HCT116 (cell line): Measurements from ENCODE around the gene SERPINI1. TPM values are rescaled to one million over a fixed set of nuclear protein-coding genes. Genes with fewer than 3 reads are reported as not detected.

Source experiments
- ATAC-seq: fragments of 200-7000 bp; cut with Tn5 transposase; 2 replicates; pipeline ENCODE4 v1.9.1; 2020; ENCODE audit warnings: mild to moderate bottlenecking, moderate library complexity
- BruUV-seq: library from RNA; stranded (reverse); fragments of 400-500 nt; replicated peaks from 2 replicates; lab custom pipeline; 2021; lab: Mats Ljungman, UMichigan
- CTCF ChIA-PET: fragments of 300-600 bp; sonication (Branson Sonifier 250); formaldehyde crosslinking; loops from one replicate; lab custom pipeline; 2021; ENCODE audit warnings: antibody characterized with exemption; lab: Charles Lee
- POLR2A ChIA-PET: fragments of 300-600, 350-600 bp; sonication (Branson Sonifier 250); formaldehyde crosslinking; loops from one replicate; lab custom pipeline; 2021; ENCODE audit warnings: antibody characterized with exemption; lab: Charles Lee
- RAD21 ChIA-PET, 2 experiments: fragments of 300-600 bp; sonication (Branson Sonifier 250); formaldehyde crosslinking; loops; one replicate each; lab custom pipeline; 2023; ENCODE audit warnings: low total read pairs in 2 of 2; ENCODE audit not compliant: uncharacterized antibody in 2 of 2, unreplicated experiment in 2 of 2, low non-redundant PET in 1 of 2; lab: Charles Lee
- DNase-seq: peaks from one replicate; pipeline ENCODE4 v3.0.0-alpha.2; 2010; ENCODE audit warnings: low read depth, low spot score
- H2AFZ ChIP-seq: fragments of 200-600 bp; shearing (Covaris generic), sonication (generic); 2 replicates; pipeline ENCODE4 v1.6.1; 2017; ENCODE audit warnings: low read depth, mixed run types, mixed read lengths, antibody characterized with exemption, low read length; ENCODE audit not compliant: poor library complexity, severe bottlenecking
- H3K27ac ChIP-seq: 2 replicates; pipeline ENCODE4 v1.5.1; 2012; ENCODE audit warnings: low read depth, low read length
- H3K27me3 ChIP-seq: fragments of 200-600 bp; sonication (generic); 2 replicates; pipeline ENCODE4 v1.6.1; 2016; ENCODE audit warnings: mixed run types, low read length, mixed read lengths; ENCODE audit not compliant: insufficient read depth
- H3K36me3 ChIP-seq, 2 experiments: fragments of 200-500 bp in 1 of 2; fragments of 200-600 bp in 1 of 2; sonication (Bioruptor generic) in 1 of 2; sonication (generic) in 1 of 2; 2 replicates each; pipeline versions ENCODE4 v1.5.1 to v1.6.1; 2014 to 2016; ENCODE audit warnings: low read length in 2 of 2, inconsistent platforms in 1 of 2, mixed read lengths in 1 of 2, mixed run types in 1 of 2; ENCODE audit not compliant: insufficient read depth in 2 of 2, control insufficient read depth in 1 of 2
- H3K4me1 ChIP-seq, 2 experiments: fragments of 200-600 bp in 1 of 2; sonication (generic) in 1 of 2; 2 replicates each; pipeline versions ENCODE4 v1.5.1 to v1.6.1; 2012 to 2017; ENCODE audit warnings: low read length in 2 of 2, inconsistent platforms in 1 of 2, mild to moderate bottlenecking in 1 of 2, mixed read lengths in 1 of 2, mixed run types in 1 of 2, moderate library complexity in 1 of 2; ENCODE audit not compliant: insufficient read depth in 2 of 2, control insufficient read depth in 1 of 2
- H3K4me2 ChIP-seq: fragments of 200-600 bp; sonication (generic); 2 replicates; pipeline ENCODE4 v1.6.1; 2017; ENCODE audit warnings: mixed run types, low read length, mixed read lengths
- H3K4me3 ChIP-seq, 2 experiments: fragments of 200-600 bp in 1 of 2; sonication (generic) in 1 of 2; replicated peaks in 1 of 2; 2 replicates each; pipeline ENCODE4 v1.5.1; 2011 to 2016; ENCODE audit warnings: low read length in 2 of 2, control low read depth in 1 of 2, low read depth in 1 of 2, mild to moderate bottlenecking in 1 of 2, mixed read lengths in 1 of 2, mixed run types in 1 of 2
- H3K79me2 ChIP-seq: fragments of 200-600 bp; sonication (generic); 2 replicates; pipeline ENCODE4 v1.6.1; 2017; ENCODE audit warnings: mild to moderate bottlenecking, mixed run types, low read length, moderate library complexity, mixed read lengths; ENCODE audit not compliant: insufficient read depth
- H3K9ac ChIP-seq: fragments of 200-600 bp; sonication (generic); 2 replicates; pipeline ENCODE4 v1.6.1; 2016; ENCODE audit warnings: low read length, mixed read lengths
- H3K9me2 ChIP-seq: fragments of 200-600 bp; sonication (generic), shearing (Covaris generic); 2 replicates; pipeline ENCODE4 v1.6.1; 2017; ENCODE audit warnings: mixed run types, mild to moderate bottlenecking, moderate library complexity; ENCODE audit not compliant: insufficient read depth
- H3K9me3 ChIP-seq, 2 experiments: fragments of 200-500 bp in 1 of 2; fragments of 200-600 bp in 1 of 2; sonication (Bioruptor generic) in 1 of 2; sonication (generic) in 1 of 2; 2 replicates each; pipeline ENCODE4 v1.6.1; 2014 to 2017; ENCODE audit warnings: low read length in 2 of 2, mixed read lengths in 2 of 2, inconsistent platforms in 1 of 2, low read depth in 1 of 2, mild to moderate bottlenecking in 1 of 2, mixed run types in 1 of 2, moderate library complexity in 1 of 2; ENCODE audit not compliant: control insufficient read depth in 1 of 2, insufficient read depth in 1 of 2
- H4K20me1 ChIP-seq: fragments of 200-600 bp; sonication (generic), shearing (Covaris generic); 2 replicates; pipeline ENCODE4 v1.6.1; 2017; ENCODE audit warnings: mixed run types, mild to moderate bottlenecking, moderate library complexity; ENCODE audit not compliant: insufficient read depth
- CBX3 ChIP-seq: IDR thresholded peaks from 2 replicates; pipeline ENCODE4 v1.6.1; 2012; ENCODE audit warnings: low read depth
- CEBPB ChIP-seq: IDR thresholded peaks from 2 replicates; pipeline ENCODE4 v1.6.1; 2012; ENCODE audit warnings: low read depth
- EGR1 ChIP-seq: IDR thresholded peaks from 2 replicates; pipeline ENCODE4 v1.6.1; 2012; ENCODE audit warnings: low read depth
- ELF1 ChIP-seq: IDR thresholded peaks from 2 replicates; pipeline ENCODE4 v1.6.1; 2012; ENCODE audit warnings: low read depth, borderline replicate concordance
- EZH2phosphoT487 ChIP-seq: fragments of 200-600 bp; IDR thresholded peaks from 2 replicates; pipeline ENCODE4 v1.6.1; 2018; ENCODE audit warnings: antibody characterized with exemption, borderline replicate concordance
- POLR2AphosphoS5 ChIP-seq: IDR thresholded peaks from 2 replicates; pipeline ENCODE4 v1.6.1; 2011; ENCODE audit warnings: mild to moderate bottlenecking, low read depth, low read length, moderate library complexity
- RAD21 ChIP-seq: IDR thresholded peaks from 2 replicates; pipeline ENCODE4 v1.6.1; 2012; ENCODE audit warnings: low read depth, mild to moderate bottlenecking
- SP1 ChIP-seq: IDR thresholded peaks from 2 replicates; pipeline ENCODE4 v1.6.1; 2012; ENCODE audit warnings: low read depth
- TCF7L2 ChIP-seq: IDR thresholded peaks from 2 replicates; pipeline ENCODE4 v1.7.0; 2011; ENCODE audit warnings: borderline replicate concordance, inconsistent platforms; ENCODE audit not compliant: insufficient read depth, insufficient read length; ENCODE audit errors: extremely low read depth
- ZFX ChIP-seq: fragments of 450-650 bp; IDR thresholded peaks from 2 replicates; pipeline ENCODE4 v1.6.1; 2017
- ZNF274 ChIP-seq: fragments of 200-500 bp; sonication (Bioruptor generic); IDR thresholded peaks from 2 replicates; pipeline ENCODE4 v1.6.1; 2014; ENCODE audit warnings: mild to moderate bottlenecking, low read depth, low read length, inconsistent platforms
- intact Hi-C: fragments of 100-400 bp; cut with micrococcal nuclease; formaldehyde crosslinking; loops from 2 replicates; pipeline ENCODE4 v1.10.0; 2022
- total RNA-seq: library from RNA; stranded (reverse); gene quantifications from one replicate; pipeline ENCODE4 v1.2.1, GENCODE V29; 2021; ENCODE audit not compliant: unreplicated experiment
- TF ChIP-seq, protein P1 (sequence below): IDR thresholded peaks from 2 replicates; pipeline ENCODE4 v1.6.1; 2012
- TF ChIP-seq, protein P2 (sequence below): IDR thresholded peaks from 2 replicates; pipeline ENCODE4 v1.6.1; 2012; ENCODE audit warnings: low read depth

Gene SERPINI1
- total RNA-seq, 1 experiment from 2014 or later, result 6.5 TPM

DNA sequence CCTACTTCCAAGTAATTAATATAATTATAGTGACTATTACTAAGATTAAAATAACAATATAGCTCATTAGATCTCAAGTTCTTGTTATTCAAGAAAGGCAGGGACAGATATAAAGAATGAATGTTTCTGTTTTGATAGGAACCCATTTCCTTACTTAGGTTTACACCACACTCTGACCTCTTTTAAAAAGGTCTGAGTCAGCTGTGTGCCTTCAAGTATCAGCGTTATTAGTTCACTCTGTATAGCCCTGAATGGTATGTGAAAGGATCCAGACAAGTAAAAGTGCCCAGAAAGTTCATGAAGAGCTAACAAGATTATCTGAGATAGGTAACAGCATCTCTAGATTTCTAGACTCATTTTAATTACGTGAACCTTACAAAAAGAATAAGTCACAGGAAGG is 29.7 kb upstream of the SERPINI1 start (continued):
- TF ChIP-seq RAD21 (no peak), POLR2AphosphoS5 (no peak), CEBPB (no peak), ZNF274 (no peak), TCF7L2 (no peak), EZH2phosphoT487 (no peak), ELF1 (no peak), EGR1 (no peak), ZFX (no peak), SP1 (no peak)
- TF ChIP-seq, protein P1, sequence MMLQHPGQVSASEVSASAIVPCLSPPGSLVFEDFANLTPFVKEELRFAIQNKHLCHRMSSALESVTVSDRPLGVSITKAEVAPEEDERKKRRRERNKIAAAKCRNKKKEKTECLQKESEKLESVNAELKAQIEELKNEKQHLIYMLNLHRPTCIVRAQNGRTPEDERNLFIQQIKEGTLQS, result no peak

DNA sequence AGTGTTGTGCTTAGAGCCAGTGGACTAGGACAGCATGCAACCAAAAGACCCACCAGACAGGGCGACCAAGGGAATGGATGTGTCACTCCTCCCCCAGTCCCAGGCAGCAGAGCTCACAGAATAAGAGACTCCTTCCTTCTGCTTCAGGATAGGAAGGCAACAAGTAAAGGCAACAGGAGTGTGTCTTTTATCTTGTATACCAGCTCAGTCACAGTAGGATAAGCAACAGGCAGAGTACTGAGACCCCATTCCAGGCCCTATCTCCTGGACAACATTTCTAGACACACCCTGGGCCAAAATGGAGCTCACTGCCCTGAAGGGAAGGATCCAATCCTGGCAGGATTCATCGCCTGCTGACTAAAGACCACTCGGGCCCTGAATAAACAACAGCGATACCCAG is 25.8 kb upstream of the SERPINI1 start:
- intact Hi-C loops, result no loop called here
- peaks cover 71% of the 10 kb centered on the region for H3K79me2 ChIP-seq
- H2AFZ ChIP-seq, result no peak overlapping the region
- DNase-seq (no peak), ATAC-seq (no peak)
- H3K4me3 ChIP-seq, result no peak overlapping the region
- no peaks in the 10 kb centered on the region for H3K36me3 ChIP-seq
- no peaks in the 10 kb centered on the region for H3K9me3 ChIP-seq
- no peaks in the 10 kb centered on the region for H3K9me2 ChIP-seq
- H3K27ac ChIP-seq, result no peak overlapping the region
- no peaks in the 10 kb centered on the region for H3K27me3 ChIP-seq
- H3K4me1 ChIP-seq, result no peaks in the 10 kb centered on the region
- H3K9ac ChIP-seq, result no peak overlapping the region
- no peak overlapping the region for H3K4me2 ChIP-seq
- CTCF ChIA-PET, result no interaction called here
- RAD21 ChIA-PET, result no interaction called here
- BruUV-seq, result no TSS peak
- peaks cover 14% of the 10 kb centered on the region; the same call in 1 of the 2 replicates for H4K20me1 ChIP-seq
- no peak for TF ChIP-seq CBX3
- TF ChIP-seq ZNF274, result no peak
- TF ChIP-seq, protein P2, sequence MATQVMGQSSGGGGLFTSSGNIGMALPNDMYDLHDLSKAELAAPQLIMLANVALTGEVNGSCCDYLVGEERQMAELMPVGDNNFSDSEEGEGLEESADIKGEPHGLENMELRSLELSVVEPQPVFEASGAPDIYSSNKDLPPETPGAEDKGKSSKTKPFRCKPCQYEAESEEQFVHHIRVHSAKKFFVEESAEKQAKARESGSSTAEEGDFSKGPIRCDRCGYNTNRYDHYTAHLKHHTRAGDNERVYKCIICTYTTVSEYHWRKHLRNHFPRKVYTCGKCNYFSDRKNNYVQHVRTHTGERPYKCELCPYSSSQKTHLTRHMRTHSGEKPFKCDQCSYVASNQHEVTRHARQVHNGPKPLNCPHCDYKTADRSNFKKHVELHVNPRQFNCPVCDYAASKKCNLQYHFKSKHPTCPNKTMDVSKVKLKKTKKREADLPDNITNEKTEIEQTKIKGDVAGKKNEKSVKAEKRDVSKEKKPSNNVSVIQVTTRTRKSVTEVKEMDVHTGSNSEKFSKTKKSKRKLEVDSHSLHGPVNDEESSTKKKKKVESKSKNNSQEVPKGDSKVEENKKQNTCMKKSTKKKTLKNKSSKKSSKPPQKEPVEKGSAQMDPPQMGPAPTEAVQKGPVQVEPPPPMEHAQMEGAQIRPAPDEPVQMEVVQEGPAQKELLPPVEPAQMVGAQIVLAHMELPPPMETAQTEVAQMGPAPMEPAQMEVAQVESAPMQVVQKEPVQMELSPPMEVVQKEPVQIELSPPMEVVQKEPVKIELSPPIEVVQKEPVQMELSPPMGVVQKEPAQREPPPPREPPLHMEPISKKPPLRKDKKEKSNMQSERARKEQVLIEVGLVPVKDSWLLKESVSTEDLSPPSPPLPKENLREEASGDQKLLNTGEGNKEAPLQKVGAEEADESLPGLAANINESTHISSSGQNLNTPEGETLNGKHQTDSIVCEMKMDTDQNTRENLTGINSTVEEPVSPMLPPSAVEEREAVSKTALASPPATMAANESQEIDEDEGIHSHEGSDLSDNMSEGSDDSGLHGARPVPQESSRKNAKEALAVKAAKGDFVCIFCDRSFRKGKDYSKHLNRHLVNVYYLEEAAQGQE, result no peak
- no peak for TF ChIP-seq CEBPB
- POLR2A ChIA-PET, result no interaction called here
